Esophagus muscularis mucosa (tissue), 4 donors: ENCODE results near the gene TMEM161A. TPM values are rescaled to one million over a fixed set of nuclear protein-coding genes. Genes with fewer than 3 reads are reported as not detected.

Source experiments
- DNase-seq: peaks from one replicate; pipeline ENCODE4 v3.0.0-alpha.2; 2017; ENCODE audit errors: extremely low spot score
- H3K27ac ChIP-seq, 4 donors: fragments of 200-600 bp; sonication (generic); replicated peaks in 1 of 4; 1 replicate in 3 of 4; 2 replicates in 1 of 4; pipeline ENCODE4 v1.5.1; 2016 to 2019; ENCODE audit warnings: mild to moderate bottlenecking in 1 of 4
- H3K27me3 ChIP-seq, 4 donors: fragments of 200-600 bp; sonication (generic); one replicate each; pipeline versions ENCODE4 v1.5.1 to v1.6.0; 2016 to 2019
- H3K36me3 ChIP-seq, 4 donors: fragments of 200-600 bp; sonication (generic); one replicate each; pipeline ENCODE4 v1.5.1; 2016 to 2019
- H3K4me1 ChIP-seq, 4 donors: fragments of 200-600 bp; sonication (generic); one replicate each; pipeline ENCODE4 v1.5.1; 2016 to 2019
- H3K4me3 ChIP-seq, 4 donors: fragments of 200-600 bp; sonication (generic); 1 replicate in 2 of 4; 2 replicates in 2 of 4; pipeline ENCODE4 v1.5.1; 2016 to 2019; ENCODE audit warnings: mild to moderate bottlenecking in 4 of 4, moderate library complexity in 1 of 4
- H3K9me3 ChIP-seq, 4 donors: fragments of 200-600 bp; sonication (generic); 1 replicate in 3 of 4; 2 replicates in 1 of 4; pipeline ENCODE4 v1.5.1; 2016 to 2019
- CTCF ChIP-seq, 3 experiments: fragments of 200-600 bp in 2 of 3; fragments of 450-650 bp in 1 of 3; sonication (generic) in 2 of 3; IDR thresholded peaks; one replicate each; pipeline ENCODE4 v1.5.1; 2017 to 2019; ENCODE audit warnings: antibody characterized with exemption in 3 of 3, mild to moderate bottlenecking in 2 of 3, moderate library complexity in 1 of 3
- EP300 ChIP-seq: sonication (generic); formaldehyde crosslinking; IDR thresholded peaks from one replicate; pipeline ENCODE4 v1.6.1; 2017; ENCODE audit warnings: antibody characterized with exemption
- POLR2A ChIP-seq: fragments of 450-650 bp; IDR thresholded peaks from one replicate; pipeline ENCODE4 v1.6.1; 2017; ENCODE audit warnings: antibody characterized with exemption, moderate library complexity, mild to moderate bottlenecking, low read depth
- POLR2AphosphoS5 ChIP-seq, 2 donors: sonication (generic); formaldehyde crosslinking; IDR thresholded peaks; one replicate each; pipeline ENCODE4 v1.6.1; 2017; ENCODE audit warnings: antibody characterized with exemption in 2 of 2
- WGBS: methylation state at CpG from one replicate; pipeline ENCODE4 v1.1.5; 2018; 5-methylcytosine and 5-hydroxymethylcytosine counted together
- intact Hi-C: fragments of 100-400 bp; cut with DNase I; formaldehyde crosslinking; loops from one replicate; pipeline ENCODE4 v1.15.1; 2023
- total RNA-seq, 4 donors: library from RNA; depleted of rRNA; stranded (reverse); fragments of >200 nt; gene quantifications; one replicate each; pipeline versions ENCODE4 v1.1.0 to v1.2.1, GENCODE V29; 2016

Gene TMEM161A
- total RNA-seq, 4 donors from 2014 or later = 12.0 to 26.8 (median 16.9) TPM

GRCh38 chr19:19157808-19158207 is 19.5 kb upstream of the TMEM161A start:
- DNase-seq = no peak
- Histone ChIP-seq H3K4me3 (no peak overlapping the region), H3K27ac (no peak overlapping the region), H3K36me3 (peaks cover 0 to 18% (median 2%) of the 10 kb centered on the region in 4 donors), H3K27me3 (peaks cover 0 to 6% (median 0%) of the 10 kb centered on the region in 4 donors), H3K9me3 (no peaks in the 10 kb centered on the region), H3K4me1 (no peaks in the 10 kb centered on the region)
- TF ChIP-seq EP300 (no peak), POLR2A (no peak), POLR2AphosphoS5 (IDR thresholded peaks at IDR 0.05) (no peak), CTCF (IDR thresholded peaks at IDR 0.05) (no peak)
- 79% methylated on average over 6 of the region's 6 CpGs for WGBS
- intact Hi-C loops = no loop called here

GRCh38 chr19:19155495-19156219 is 17.4 kb upstream of the TMEM161A start:
- 98% methylated on average over 10 of the region's 10 CpGs for WGBS

GRCh38 chr19:19154768-19155494 is 16.7 kb upstream of the TMEM161A start:
- Histone ChIP-seq H3K27ac (no peak overlapping the region), H3K4me1 (no peaks in the 10 kb centered on the region), H3K4me3 (no peak overlapping the region), H3K27me3 (no peaks in the 10 kb centered on the region), H3K9me3 (no peaks in the 10 kb centered on the region), H3K36me3 (peaks cover 0 to 18% (median 2%) of the 10 kb centered on the region in 4 donors)
- no peak for TF ChIP-seq EP300
- TF ChIP-seq POLR2AphosphoS5 (IDR thresholded peaks at IDR 0.05) = no peak
- TF ChIP-seq CTCF (IDR thresholded peaks at IDR 0.05) = no peak
- no peak for TF ChIP-seq POLR2A
- intact Hi-C loops = no loop called here
- 88% methylated on average over 6 of the region's 6 CpGs for WGBS
- no peak for DNase-seq

More at GRCh38 chr19:19155495-19156219, 17.4 kb upstream of the TMEM161A start:
- H3K9me3 ChIP-seq = no peaks in the 10 kb centered on the region
- H3K4me3 ChIP-seq = no peak overlapping the region
- TF ChIP-seq CTCF (IDR thresholded peaks at IDR 0.05) (no peak), POLR2A (no peak), EP300 (no peak), POLR2AphosphoS5 (IDR thresholded peaks at IDR 0.05) (no peak)
- no peaks in the 10 kb centered on the region for H3K4me1 ChIP-seq
- no peak overlapping the region for H3K27ac ChIP-seq
- peaks cover 0 to 18% (median 2%) of the 10 kb centered on the region in 4 donors for H3K36me3 ChIP-seq
- no peak for DNase-seq
- H3K27me3 ChIP-seq = peaks cover 0 to 3% (median 0%) of the 10 kb centered on the region in 4 donors
- intact Hi-C loops = no loop called here

- WGBS = 84% methylated on average over 6 of the region's 13 CpGs
Measured at GRCh38 chr19:19152668-19153384, 14.5 kb upstream of the TMEM161A start.

More at GRCh38 chr19:19152668-19153384, 14.5 kb upstream of the TMEM161A start:
- no peaks in the 10 kb centered on the region for H3K9me3 ChIP-seq
- peaks cover 7 to 38% (median 14%) of the 10 kb centered on the region in 4 donors for H3K36me3 ChIP-seq
- TF ChIP-seq POLR2AphosphoS5 (IDR thresholded peaks at IDR 0.05) (no peak), POLR2A (no peak), CTCF (IDR thresholded peaks at IDR 0.05) (no peak), EP300 (no peak)
- no peak overlapping the region for H3K4me3 ChIP-seq
- intact Hi-C loops = no loop called here
- H3K27me3 ChIP-seq = no peaks in the 10 kb centered on the region
- no peak overlapping the region for H3K27ac ChIP-seq
- H3K4me1 ChIP-seq = no peaks in the 10 kb centered on the region
- no peak for DNase-seq
